Measurements from ENCODE around the gene EPB41.
A peak's percentile ranks its signal among the peaks of the same experiment; 100 is the strongest.
"Not testable (repeated sequence)": the region's sequence is repeated elsewhere in the genome, so short reads cannot be mapped to it uniquely, and the experiment has no call there.

The EPB41 gene

DNA sequence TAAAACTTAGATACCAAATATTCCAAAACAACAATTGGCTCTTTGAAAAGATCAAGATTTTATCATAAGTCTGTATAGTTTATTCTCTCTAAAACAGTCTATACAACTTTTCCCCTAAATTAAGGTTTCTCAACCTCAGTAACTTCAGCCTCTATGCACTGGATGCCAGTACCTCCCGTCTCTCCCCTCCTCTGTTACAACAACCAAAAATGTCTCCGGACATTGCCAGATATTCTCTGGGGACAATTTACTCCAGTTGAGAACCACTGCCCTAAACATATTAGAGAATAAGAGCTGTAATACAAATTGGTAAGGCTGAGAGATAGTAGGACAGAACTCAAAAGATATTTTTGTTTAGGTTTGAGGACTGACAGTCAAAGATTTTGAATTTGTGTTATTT, 137.7 kb downstream of the EPB41 start:
- DNase-seq (ENCODE audit: low spot score), result no peak

- DNase-seq (ENCODE audit: low spot score), result no peak
Observed at GRCh38 chr1:29052941-29053340, 138.6 kb downstream of the EPB41 start.

- no peak for DNase-seq (ENCODE audit: low spot score)
Observed at GRCh38 chr1:29055160-29055559, 140.8 kb downstream of the EPB41 start.

DNA sequence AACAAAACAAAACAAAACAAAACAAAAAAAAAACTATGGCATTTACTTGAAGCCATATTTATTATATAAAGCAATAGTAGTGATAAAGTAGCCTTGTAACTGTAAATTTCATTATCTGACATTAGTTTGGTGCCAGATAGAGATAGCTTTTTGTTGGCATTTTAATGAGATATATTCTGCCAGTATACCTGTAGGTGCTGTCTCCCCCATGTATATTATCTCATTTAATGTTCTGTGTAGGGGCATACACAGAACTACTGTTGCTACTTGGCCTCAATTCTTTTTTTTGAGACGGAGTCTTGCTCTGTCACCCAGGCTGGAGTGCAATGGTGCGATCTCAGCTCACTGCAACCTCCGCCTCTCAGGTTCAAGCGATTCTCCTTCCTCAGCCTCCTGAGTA, 141.9 kb downstream of the EPB41 start:
- DNase-seq (ENCODE audit: low spot score), result no peak

DNA sequence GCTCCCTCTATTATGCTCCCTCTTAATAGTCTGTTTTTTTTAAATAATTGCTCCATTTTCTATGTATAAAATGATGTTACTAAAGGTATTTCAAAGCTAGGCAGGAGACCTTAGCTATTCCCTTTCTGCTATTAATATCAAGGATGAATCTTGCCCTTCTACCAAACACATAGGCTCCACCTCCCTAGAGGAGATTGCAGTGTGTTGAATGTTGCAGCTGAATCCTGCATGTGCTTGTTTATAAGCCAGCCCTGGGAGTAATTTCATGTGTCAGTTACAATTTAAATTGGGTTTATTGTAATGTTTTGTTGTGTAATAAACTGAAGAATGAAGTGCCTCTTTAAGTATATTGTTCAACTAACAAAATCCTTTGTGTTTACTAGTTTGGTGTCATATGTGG, 143.3 kb downstream of the EPB41 start:
- no peak for DNase-seq (ENCODE audit: low spot score)

DNA sequence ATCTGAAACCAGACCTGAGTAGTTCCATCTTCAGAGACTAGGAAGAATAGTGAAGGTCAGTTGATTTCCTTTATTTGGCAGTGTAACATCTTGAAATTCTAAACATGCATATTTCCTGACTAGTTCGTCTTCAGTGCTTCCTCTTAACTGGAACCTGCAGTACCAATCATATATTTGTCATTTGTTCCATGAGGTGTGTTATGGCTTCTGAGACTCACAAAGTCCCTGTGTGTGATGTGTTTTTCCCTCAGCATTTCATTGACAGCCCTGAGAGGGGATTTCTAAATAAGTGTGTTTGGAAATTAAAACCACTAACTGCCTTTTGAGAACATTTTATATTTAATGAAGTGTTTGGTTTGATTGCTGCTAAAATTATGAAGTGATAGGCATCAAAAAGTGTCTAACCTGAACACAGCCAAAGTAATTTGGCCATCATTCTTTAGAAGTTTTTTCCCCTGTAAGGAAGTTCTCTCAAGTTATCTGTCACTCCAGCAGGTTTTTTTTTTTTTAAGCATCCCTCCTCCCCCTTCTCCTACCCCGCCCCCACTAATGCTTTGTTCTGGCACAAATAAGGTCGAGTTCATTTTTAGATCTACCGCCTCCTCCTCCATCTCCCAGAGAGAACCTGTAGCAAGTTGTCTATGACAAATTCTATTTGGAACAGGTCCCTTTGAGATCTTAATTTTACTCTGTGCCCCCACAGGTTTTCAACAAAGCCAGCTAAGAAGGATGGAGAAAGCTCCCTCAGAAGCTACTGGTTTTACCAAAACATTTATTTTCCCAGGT, 148.0 kb downstream of the EPB41 start:
- no peak for DNase-seq (ENCODE audit: low spot score)

DNA sequence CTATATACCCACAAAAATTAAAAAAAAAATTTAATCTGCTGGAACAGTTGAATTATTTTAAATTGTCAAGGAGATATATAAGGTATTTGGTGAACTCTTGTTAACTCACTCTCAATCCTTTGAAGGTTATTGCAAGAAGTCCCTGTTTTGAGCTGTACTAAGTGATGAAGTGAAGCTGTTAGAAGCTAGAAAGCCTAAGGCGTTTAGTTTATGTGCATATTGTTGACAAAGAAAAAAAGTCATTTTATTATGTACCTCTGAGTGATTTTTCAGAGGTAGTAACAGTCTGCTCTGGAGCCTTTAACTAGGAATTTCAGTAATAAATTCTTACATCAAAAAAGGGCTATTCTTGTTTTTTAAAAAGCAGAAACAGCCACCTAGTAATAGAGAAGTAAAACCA, 149.7 kb downstream of the EPB41 start:
- DNase-seq (ENCODE audit: low spot score), result no peak

DNA sequence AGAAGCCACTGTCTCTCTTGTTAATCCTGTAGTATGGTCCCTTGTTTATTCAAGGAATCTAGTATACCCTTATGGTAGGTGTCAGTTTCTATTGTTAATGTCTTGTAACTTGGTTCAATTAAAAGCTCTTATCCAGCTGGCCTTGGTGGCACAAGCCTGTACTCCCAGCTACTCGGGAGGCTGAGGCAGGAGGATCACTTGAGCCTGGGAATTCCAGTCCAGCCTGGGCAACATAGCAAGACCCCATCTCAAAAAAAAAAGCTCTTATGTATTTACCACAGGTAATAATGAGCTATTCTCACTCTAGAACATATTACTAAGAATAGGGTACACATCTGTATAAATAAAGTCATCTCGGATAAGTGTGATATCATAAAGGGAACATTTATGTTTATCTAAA, 162.8 kb downstream of the EPB41 start:
- no peak for DNase-seq (ENCODE audit: low spot score)

DNA sequence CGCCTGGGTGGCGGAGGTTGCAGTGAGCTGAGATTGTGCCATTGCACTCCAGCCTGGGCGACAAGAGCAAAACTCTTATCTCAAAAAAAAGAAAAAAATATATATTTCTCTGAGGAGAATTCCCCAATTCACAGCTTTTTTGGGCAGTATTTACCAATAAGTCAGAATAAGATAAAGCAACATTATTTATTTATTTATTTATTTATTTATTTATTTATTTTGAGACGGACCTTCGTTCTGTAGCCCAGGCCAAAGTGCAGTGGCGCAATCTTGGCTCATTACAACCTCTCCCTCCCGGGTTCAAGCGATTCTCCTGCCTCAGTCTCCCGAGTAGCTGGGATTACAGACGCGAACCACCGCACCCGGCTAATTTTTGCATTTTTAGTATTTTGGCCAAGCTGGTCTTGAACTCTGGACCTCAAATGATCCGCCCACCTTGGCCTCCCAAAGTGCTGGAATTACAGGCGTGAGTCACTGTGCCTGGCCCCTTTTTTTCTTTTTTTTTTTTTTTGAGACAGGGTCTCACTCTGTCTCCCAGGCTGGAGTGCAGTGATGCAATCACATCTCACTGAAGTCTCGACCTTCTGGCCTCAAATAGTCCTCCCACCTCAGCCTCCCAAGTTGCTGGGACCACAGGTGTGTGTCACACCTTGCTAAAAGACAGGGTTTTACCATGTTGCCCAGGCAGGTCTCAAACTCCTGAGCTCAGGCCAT, 165.7 kb downstream of the EPB41 start:
- DNase-seq (ENCODE audit: low spot score), result not testable (repeated sequence)

GRCh38 chr1:29081201-29081600, 166.8 kb downstream of the EPB41 start:
- no peak for DNase-seq (ENCODE audit: low spot score)

DNA sequence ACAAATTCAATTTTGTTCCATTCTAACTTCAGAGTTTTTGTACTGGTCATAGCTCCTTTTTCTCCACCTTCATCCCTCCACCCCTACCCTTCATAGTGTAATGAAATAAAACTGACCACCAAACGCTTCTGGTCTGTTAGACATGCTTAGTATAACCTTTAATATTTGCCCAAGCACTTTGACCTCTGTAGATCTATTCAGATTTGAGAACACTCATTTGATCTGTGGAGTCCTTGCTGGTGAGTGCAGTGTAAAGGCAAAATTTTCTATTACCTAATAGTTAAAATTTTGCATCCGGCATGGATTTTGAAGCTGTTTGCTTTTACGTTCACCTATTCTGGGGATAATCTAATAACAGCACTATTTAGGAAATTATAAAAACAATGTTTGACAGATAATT, 168.2 kb downstream of the EPB41 start:
- no peak for DNase-seq (ENCODE audit: low spot score)

GRCh38 chr1:29083317-29084195, 169.2 kb downstream of the EPB41 start:
- DNase-seq (ENCODE audit: low spot score), result peak; percentile 61

DNA sequence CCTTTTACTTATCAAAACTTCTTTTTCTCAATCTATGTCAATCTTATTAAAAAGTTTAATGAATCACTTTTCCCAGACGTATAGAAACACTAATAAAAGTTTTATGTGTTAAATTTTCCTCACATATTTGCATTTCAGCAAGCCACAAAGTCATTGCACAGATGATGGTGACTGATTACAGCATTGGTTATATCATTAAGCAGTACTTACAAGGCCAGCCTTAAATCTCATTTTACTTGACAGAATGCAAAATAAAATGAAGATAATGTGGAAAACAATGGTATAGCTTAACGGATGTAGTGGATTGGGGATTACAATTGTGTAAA, 169.8 kb downstream of the EPB41 start:
- no peak for DNase-seq (ENCODE audit: low spot score)

DNA sequence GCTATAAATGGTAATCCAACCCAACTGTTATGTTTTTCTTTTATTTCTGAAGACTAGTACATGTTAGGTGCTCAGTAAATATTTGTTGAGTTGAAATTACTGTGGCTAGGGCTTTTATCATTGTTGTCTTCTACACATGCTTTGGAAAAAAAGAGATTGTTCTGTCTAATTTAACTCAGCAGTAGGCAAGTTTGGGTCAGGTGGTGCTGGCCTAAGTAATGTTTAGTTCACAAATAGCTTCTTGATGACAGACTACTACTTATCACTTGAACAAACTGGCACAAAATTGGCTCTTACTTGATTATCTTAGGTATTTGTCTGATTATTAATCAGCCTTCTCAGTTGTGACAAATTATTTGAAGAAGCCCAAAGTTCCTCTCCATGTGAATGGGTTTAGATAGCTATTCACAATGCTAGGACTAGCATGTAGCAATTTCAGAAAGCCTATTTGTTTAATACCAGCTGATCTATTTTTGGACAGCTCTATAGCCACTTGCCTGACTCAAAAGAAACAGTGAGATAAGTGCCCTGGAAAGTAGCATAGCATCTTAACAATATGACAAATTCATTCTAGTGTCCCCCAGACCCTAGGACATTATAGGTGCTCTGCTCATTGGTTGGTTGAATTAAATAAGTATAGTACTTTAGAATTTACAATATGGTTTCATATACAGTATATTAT, 176.7 kb downstream of the EPB41 start:
- no peak for DNase-seq (ENCODE audit: low spot score)

DNA sequence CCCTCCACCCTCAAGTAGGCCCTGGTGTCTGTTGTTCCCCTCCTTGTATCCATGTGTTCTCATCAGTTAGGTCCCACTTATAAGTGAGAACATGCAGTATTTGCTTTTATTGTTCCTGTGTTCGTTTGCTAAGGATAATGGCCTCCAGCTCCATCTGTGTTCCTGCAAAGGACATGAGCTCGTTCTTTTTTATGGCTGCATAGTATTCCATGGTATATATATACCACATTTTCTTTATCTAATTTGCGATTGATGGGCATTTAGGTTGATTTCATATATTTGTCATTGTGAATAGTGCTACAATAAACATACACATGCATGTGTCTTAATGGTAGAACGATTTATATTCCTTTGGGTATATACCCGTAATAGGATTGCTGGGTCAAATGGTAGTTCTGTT, 178.3 kb downstream of the EPB41 start:
- DNase-seq (ENCODE audit: low spot score), result not testable (repeated sequence)

- no peak for DNase-seq (ENCODE audit: low spot score)
Observed at GRCh38 chr1:29094433-29094832, 180.1 kb downstream of the EPB41 start.

- no peak for DNase-seq (ENCODE audit: low spot score)
Observed at GRCh38 chr1:29094954-29095353, 180.6 kb downstream of the EPB41 start.

- no peak for DNase-seq (ENCODE audit: low spot score)
Observed at GRCh38 chr1:29096231-29096886, 182.0 kb downstream of the EPB41 start.

DNA sequence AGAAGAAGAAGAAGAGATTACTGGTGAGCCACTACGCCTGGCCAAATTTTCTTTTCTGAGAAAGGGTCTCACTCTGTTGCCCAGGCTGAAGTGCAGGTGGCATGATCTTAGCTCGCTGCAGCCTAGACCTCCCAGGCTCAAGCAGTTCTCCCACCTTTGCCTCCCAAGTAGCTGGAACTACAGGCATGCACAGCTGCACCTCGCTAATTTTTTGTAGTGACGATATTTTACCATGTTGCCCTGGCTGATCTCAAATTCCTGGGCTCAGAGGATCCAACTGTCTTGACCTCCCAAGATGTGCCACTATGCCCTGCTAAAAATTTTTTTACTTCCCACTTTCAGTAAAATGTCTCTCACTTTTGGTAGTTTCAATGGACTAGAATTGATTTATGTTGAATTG, 184.9 kb downstream of the EPB41 start:
- no peak for DNase-seq (ENCODE audit: low spot score)

DNA sequence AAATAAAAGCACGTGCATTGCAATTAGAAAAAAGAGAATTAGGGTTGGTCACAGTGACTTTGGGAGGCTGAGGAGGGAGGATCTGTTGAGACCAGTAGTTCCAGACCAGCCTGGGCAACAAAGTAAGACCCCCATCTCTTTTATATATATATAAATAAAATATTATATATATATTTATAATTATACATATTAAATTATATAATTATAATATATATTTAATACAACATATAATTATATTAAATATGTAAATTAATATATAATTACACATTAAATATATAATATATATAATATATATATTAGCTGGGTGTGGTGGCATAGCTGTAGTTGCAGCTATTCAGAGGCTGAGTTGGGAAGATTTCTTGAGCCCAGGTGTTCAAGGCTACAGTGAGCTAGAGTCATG, 186.1 kb downstream of the EPB41 start:
- DNase-seq (ENCODE audit: low spot score), result no peak

GRCh38 chr1:29105822-29106221, 191.5 kb downstream of the EPB41 start:
- no peak for DNase-seq (ENCODE audit: low spot score)
